Embryonic facial prominence (tissue), 1 donor: ENCODE data around the gene EFNA2.

Experiments used
- DNase-seq: peaks from one replicate; pipeline ENCODE4 v3.0.0-alpha.2; 2016; ENCODE audit errors: extremely low spot score

Gene EFNA2

GRCh38 chr19:1272423-1273262 is 13.0 kb upstream of the EFNA2 start:
- no peak for DNase-seq

- no peak for DNase-seq
These were observed 12.2 kb upstream of the EFNA2 start for GRCh38 chr19:1273263-1274041.

GRCh38 chr19:1274081-1274851 is 11.4 kb upstream of the EFNA2 start:
- DNase-seq, result no peak

DNA sequence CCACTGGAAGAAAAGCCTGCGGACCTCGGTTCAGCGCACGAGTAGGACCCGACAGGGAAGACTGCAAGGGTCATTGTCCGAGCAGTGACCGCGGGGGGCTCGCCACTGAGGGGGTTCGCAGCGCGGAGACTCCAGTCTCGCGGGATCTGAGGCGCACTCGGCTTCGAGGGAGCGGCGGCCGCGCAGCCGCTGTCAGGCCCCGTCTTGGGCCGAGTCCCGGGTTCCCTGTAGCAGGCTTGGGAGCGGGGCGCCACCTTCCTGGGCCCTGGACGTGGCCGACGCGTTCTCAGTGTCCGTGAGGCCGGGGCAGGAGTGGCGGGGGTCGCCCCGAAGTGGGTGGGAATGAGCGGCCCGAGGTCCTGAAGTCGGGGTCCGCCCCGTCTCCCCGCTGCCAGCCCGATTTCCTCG is 10.8 kb upstream of the EFNA2 start:
- no peak for DNase-seq

- peak; percentile 91 for DNase-seq
These were observed 10.3 kb upstream of the EFNA2 start, which contains the start of gene FAM174C for GRCh38 chr19:1275260-1275975. TSS of gene FAM174C (plus strand) at chr19:1275530. CDS start at chr19:1275550, 20 bp downstream.

DNA sequence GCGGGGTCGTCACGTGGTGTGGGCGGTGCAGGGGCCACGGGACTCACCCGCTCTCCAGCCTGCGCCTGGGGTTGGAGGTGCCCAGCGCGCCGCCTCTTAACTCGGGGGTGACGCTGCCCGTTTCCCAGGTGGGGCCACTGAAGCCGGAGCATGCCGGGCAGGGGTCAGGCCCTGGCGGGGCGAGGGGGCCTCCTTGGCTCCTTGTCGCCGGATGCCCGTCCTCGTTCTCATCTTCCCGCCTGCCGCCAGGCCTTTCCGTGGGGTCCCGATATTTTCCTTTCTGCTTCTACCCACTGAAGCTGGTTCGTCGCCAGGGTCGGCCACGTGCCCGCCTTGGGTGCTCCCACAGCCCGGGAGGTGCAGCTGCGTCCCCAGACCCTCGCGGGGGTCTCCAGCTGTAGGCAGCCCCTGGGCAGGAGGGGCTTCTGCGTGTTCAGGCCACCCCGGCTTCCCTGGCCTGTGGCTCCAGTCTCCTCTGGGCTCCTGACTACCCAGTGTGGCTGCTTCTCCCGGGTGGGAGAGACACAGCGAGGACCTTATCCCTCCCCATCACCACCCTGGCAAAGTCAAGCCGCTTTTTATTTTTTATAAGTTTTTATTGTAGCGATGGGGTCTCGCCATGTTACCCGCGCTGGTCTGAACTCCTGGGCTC is 9.6 kb upstream of the EFNA2 start:
- no peak for DNase-seq

- no peak for DNase-seq
These were observed 9.0 kb upstream of the EFNA2 start for GRCh38 chr19:1276628-1277022.

DNA sequence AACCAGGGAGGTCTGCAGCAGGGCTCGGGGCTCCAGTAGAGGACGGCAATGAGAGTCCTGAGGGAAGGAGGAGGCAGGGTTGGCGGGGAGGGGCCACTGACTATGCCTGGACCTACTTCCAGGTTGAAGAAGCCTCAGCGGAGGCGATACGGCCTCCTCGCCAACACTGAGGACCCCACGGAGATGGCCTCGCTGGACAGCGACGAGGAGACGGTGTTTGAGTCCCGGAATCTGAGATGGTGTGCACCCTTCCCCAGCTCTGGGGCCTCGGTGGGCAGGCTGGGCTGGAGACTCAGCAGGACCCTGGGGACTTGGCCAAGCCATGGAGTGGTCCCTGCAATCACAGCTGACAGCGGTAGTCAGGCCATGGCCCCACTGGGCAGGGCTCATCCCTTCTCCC is 8.6 kb upstream of the EFNA2 start:
- no peak for DNase-seq

DNA sequence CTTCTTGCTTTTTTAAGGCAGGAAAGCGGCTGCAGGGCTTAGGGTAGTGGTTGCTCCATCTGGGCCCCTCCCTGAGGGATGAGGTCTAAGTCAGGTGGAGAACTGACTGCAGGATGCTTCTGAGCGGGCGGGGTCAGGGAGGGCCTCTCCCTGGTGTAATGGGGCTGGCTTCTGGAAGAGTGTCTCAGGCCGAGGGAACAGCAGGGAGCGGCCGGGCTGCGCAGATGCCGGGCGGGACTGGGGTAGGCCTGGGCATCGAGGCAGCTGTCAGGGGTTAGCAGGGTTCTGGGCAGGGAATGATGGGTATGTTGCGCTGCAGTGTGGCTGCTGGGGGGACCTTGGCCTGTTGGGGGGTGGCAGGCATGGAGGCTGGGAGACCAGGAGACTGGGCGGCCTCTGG is 7.6 kb upstream of the EFNA2 start:
- no peak for DNase-seq

DNA sequence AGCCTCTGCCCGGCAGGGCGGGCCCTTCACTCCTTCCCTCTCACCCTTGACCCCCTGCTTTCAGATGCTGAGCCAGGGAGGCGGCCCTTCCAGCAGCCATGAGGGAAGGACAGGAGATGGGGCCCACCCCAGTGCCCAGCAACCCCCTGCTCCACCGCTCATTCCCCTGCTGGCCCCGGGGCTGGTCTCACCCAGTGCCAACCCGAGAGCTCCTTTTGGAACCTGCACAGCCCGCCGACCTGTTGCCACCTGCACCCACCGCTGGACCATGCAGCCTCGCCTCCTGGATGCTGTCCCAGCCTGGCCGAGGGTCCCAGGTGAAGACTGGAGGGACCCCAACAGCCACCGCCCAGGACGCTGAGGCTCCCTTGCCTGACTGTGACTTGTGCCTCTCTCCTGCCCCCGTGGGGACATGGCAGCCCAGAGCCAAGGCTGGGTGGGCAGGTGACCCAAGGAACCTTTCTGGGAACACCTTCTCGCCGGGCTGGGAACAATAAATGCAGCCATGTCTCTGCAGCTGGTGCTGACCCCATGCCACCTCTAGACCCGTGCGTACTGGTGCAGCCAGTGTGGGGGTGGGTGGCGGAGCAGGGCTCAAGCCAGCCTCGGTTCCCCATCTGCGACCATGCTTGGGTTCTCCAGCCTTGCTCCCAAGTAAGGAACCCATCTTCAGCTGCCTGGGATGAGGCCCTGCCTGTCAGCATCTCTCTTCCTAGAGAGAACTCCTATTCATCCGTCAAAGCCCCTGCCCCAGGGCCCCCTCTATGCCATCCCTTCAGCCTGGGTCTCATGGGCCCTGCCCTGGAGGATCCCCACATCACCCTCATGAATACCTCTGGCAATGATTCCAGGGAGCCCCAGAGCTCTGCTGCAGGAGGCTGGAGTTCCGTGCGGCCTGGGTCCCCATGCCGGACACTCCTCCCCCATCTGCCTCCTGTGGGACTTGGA is 6.7 kb upstream of the EFNA2 start:
- no peak for DNase-seq

DNA sequence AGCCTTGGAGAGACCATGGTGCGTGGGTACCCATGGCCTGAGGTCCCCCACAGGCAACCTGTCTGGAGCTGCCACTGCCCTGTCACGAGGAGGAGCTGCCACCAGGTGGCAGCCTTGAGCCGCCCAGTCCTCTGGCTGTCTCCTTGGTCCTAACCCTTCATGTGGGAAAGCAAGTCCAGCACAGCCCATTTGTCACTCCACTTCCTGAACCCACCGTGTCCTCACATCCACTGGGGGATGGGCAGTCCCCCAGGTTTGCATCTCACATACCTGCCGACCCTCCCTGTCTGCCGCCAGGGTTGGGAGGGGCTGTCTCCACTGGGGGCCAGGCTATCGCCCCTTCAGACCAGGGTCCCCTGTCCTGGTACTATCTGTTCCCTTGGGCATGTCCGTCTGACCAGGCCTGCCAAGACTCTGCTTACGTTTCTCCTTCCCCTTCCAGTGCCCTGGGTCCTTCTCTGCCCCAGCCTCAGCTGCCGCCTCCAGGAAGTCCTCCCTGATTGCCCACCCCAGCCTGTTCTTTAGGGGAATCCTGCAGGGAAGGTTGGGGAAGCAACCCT is 5.8 kb upstream of the EFNA2 start:
- no peak for DNase-seq

DNA sequence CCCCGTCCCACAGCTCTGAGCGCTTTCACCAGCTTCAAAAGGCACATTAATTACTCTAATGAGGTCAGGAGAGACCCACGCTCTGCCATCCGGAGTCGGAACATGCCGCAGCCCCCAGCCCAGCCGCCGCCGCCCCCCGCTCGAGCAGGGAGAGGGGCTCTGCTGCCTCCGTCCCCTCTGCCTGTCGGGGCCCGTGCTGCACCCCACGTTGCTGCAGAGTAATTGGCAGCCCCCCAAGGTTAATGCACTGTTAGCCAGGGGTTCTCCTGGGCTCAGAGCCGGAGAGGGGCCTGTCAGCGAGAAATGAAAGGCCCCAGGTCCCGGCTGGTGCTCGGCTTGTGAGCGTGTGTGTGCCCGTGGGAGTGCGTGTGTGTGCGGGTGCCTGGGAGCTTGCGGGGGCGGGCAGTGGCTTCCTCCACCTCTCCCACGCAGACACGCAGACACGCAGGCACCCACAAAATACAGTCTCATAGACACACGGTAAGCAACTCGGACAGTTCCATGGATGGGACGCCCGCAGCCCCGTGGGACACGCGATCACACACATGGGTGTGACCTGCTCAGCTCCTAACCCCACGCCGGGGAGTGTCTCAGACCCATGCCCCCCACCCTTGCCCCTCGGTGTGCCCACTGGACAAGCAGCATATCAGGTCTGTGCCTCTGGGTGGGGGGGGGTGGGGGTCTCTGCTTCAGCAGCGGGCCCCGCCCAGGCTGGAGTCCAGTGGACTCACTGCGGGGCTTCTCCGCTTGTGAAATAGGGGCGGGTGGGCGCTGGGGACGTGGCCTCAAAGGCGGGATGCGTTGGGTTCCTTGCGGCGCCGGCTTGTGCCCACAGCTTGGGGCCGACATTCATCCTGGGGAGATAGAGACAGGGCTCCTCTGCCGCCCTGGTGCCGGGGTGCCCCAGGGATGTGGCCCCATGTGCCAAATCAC is 4.8 kb upstream of the EFNA2 start:
- DNase-seq, result no peak

- DNase-seq, result no peak
These were observed 3.9 kb upstream of the EFNA2 start for GRCh38 chr19:1281569-1282287.

DNA sequence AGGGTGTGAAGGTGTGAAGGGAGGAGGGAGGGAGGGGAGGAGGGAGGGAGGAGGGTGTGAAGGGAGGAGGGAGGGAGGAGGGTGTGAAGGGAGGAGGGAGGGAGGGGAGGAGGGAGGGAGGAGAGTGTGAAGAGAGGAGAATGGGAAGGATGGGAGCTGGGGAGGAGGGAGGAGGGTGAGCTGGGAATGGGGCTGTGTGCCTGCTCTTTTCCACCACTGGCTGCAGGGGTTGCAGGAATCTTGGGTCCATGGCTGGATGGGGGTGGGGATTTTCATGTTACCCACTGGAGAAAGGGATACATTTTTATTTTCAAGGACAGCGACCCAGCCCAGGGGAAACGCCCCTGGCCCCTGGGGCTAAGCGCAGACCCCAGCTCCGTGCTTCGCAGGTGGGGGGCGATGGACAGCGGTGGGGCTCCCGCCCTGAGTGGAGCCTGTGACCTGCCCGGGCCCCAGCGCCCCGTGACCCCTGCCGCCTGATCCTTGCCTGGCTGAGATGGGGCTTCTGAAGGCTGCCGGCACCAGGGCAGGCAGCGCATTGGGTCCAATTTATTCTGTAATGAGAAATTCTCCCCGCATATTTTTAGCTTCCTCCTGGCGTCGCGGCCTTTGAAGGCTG is 3.0 kb upstream of the EFNA2 start:
- DNase-seq, result no peak

DNA sequence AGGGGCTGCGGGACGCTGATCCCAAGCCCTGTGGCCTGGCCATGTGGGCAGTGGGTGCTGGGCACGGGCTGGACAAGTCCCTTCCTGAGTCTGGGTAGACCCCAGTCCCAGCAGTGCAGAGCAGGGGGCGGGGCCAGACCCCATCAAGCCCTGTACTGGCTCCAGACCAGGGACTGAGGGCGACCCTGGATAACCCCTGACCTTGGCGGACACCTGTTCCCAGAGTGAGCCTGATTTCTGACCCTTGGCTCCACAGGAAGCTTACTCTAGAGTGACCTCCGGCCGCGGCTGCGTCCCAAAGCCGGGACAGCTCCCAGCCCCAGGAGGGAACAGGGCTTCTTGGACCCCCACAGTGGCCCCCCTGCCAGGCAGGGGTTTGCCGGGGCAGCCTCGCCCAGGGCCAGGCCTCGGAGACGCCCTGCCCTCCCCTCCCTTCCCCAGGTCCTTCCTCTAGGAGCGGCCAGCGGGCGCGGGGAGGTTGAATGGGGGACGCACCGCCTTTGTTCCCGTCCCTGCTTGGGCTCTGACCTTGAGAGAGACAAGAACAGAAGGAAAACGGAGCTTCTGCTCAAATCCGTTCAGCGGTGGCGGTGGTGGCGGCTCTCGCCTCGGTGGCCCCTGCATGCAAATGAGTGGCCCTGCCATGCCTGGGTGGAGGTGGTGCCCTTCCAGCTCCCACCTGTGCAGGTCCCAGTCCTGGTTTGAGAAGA is 2.3 kb upstream of the EFNA2 start:
- no peak for DNase-seq

GRCh38 chr19:1283917-1284292 is 1.8 kb upstream of the EFNA2 start:
- DNase-seq, result no peak
